OCI-LY7 (cell line): ENCODE results near the gene GPSM3. TPM values are rescaled to one million over a fixed set of nuclear protein-coding genes. Genes with fewer than 3 reads are reported as not detected.

Experiments
- BruUV-seq: library from RNA; stranded (reverse); fragments of 400-500 nt; replicated peaks from 2 replicates; lab custom pipeline; 2021; lab: Mats Ljungman, UMichigan
- CTCF ChIA-PET: fragments of 300-600 bp; sonication (Branson Sonifier 250); formaldehyde crosslinking; loops from one replicate; lab custom pipeline; 2022; ENCODE audit warnings: antibody characterized with exemption; ENCODE audit not compliant: unreplicated experiment; lab: Charles Lee
- POLR2A ChIA-PET: fragments of 300-600 bp; sonication (Branson Sonifier 250); formaldehyde crosslinking; loops from one replicate; lab custom pipeline; 2022; ENCODE audit warnings: antibody characterized with exemption; lab: Charles Lee
- DNase-seq: peaks from one replicate; pipeline ENCODE4 v3.0.0-alpha.2; 2015; ENCODE audit warnings: low spot score
- H2AFZ ChIP-seq: fragments of 200-600 bp; sonication (generic), shearing (Covaris generic); 2 replicates; pipeline ENCODE4 v1.6.1; 2014; ENCODE audit warnings: mild to moderate bottlenecking, antibody characterized with exemption, low read length, moderate library complexity
- H3K27ac ChIP-seq: fragments of 200-600 bp; sonication (generic); 2 replicates; pipeline ENCODE4 v1.5.1; 2014; ENCODE audit warnings: mixed run types, low read depth, mild to moderate bottlenecking, moderate library complexity, low read length, inconsistent platforms; ENCODE audit not compliant: poor library complexity, severe bottlenecking
- H3K36me3 ChIP-seq: fragments of 200-600 bp; sonication (generic); 2 replicates; pipeline ENCODE4 v1.6.1; 2014; ENCODE audit warnings: mild to moderate bottlenecking, antibody characterized with exemption, low read length, moderate library complexity, mixed read lengths; ENCODE audit not compliant: insufficient read depth
- H3K4me1 ChIP-seq: fragments of 200-600 bp; sonication (generic); 2 replicates; pipeline ENCODE4 v1.5.1; 2014; ENCODE audit warnings: mild to moderate bottlenecking, low read length; ENCODE audit not compliant: insufficient read depth, poor library complexity, severe bottlenecking
- H3K4me2 ChIP-seq: fragments of 200-600 bp; sonication (generic); 2 replicates; pipeline ENCODE4 v1.6.1; 2014; ENCODE audit warnings: mild to moderate bottlenecking, low read length
- H3K4me3 ChIP-seq: fragments of 200-600 bp; sonication (generic); 2 replicates; pipeline ENCODE4 v1.5.1; 2014; ENCODE audit warnings: mild to moderate bottlenecking, low read depth, low read length; ENCODE audit not compliant: poor library complexity, severe bottlenecking
- H3K79me2 ChIP-seq: fragments of 200-600 bp; sonication (generic); 2 replicates; pipeline ENCODE4 v1.6.1; 2016; ENCODE audit warnings: low read depth, mild to moderate bottlenecking, low read length, moderate library complexity, mixed read lengths; ENCODE audit not compliant: insufficient read depth
- H3K9me2 ChIP-seq: fragments of 200-600 bp; sonication (generic); 2 replicates; pipeline ENCODE4 v1.6.1; 2016; ENCODE audit warnings: mild to moderate bottlenecking, low read length, mixed read lengths; ENCODE audit not compliant: insufficient read depth
- H3K9me3 ChIP-seq: fragments of 200-600 bp; sonication (generic); 2 replicates; pipeline ENCODE4 v1.6.1; 2014; ENCODE audit warnings: mild to moderate bottlenecking, mixed run types, low read length, mixed read lengths
- H4K20me1 ChIP-seq: fragments of 200-600 bp; sonication (generic); 2 replicates; pipeline ENCODE4 v1.6.1; 2014; ENCODE audit warnings: mild to moderate bottlenecking, antibody characterized with exemption, low read length, moderate library complexity, mixed read lengths; ENCODE audit not compliant: insufficient read depth
- CTCF ChIP-seq: fragments of 200-600 bp; sonication (generic); conservative IDR thresholded peaks from 2 replicates; pipeline ENCODE4 v1.5.1; 2014; ENCODE audit warnings: mild to moderate bottlenecking, antibody characterized with exemption, low read length, moderate library complexity, mixed read lengths
- EZH2phosphoT487 ChIP-seq: fragments of 200-600 bp; sonication (generic); IDR thresholded peaks from 2 replicates; pipeline ENCODE4 v1.6.1; 2018; ENCODE audit warnings: low read depth, borderline replicate concordance, mild to moderate bottlenecking, mixed run types, antibody characterized with exemption, low read length, moderate library complexity, mixed read lengths
- intact Hi-C: fragments of 100-400 bp; cut with micrococcal nuclease; formaldehyde crosslinking; loops from one replicate; pipeline ENCODE4 v1.10.0; 2022; ENCODE audit not compliant: unreplicated experiment
- total RNA-seq, 2 experiments: library from RNA; depleted of rRNA in 1 of 2; stranded (reverse); fragments of >200 nt in 1 of 2; shearing (Covaris generic) in 1 of 2; gene quantifications; 2 replicates each; pipeline ENCODE4 v1.2.3, GENCODE V29; 2014 to 2022

GPSM3 gene
- total RNA-seq, 2 experiments from 2014 or later, result 94.4 to 100 TPM

- DNase-seq, result peak; percentile 12
- Histone ChIP-seq H3K4me2 (peak overlapping the region; percentile 56), H3K9me3 (no peaks in the 10 kb centered on the region), H3K36me3 (no peaks in the 10 kb centered on the region), H2AFZ (peak overlapping the region; percentile 21; the same call in 1 of the 2 replicates), H3K79me2 (no peaks in the 10 kb centered on the region), H3K27ac (no peak overlapping the region), H3K4me3 (no peak overlapping the region), H4K20me1 (no peaks in the 10 kb centered on the region), H3K9me2 (no peaks in the 10 kb centered on the region), H3K4me1 (peaks cover 58% of the 10 kb centered on the region)
- TF ChIP-seq CTCF (no peak), EZH2phosphoT487 (no peak)
- CTCF ChIA-PET, result no interaction called here
- no TSS peak for BruUV-seq
- intact Hi-C loops, result no loop called here
- POLR2A ChIA-PET, result interaction anchor here (0.6 kb wide), 1 partner anchor 15 kb away, joined by 3 read pairs; no protein-coding TSS in a partner anchor
These were observed 30.1 kb upstream of the GPSM3 start for GRCh38 chr6:32222333-32223230.

GRCh38 chr6:32220021-32220420 lies 27.6 kb upstream of the GPSM3 start:
- CTCF ChIA-PET, result no interaction called here
- Histone ChIP-seq H3K27ac (no peak overlapping the region), H3K36me3 (no peaks in the 10 kb centered on the region), H3K4me2 (no peak overlapping the region), H2AFZ (no peak overlapping the region), H3K4me3 (no peak overlapping the region), H3K9me3 (no peaks in the 10 kb centered on the region), H3K4me1 (peaks cover 48% of the 10 kb centered on the region), H3K9me2 (no peaks in the 10 kb centered on the region), H3K79me2 (no peaks in the 10 kb centered on the region), H4K20me1 (no peaks in the 10 kb centered on the region)
- intact Hi-C loops, result no loop called here
- no peak for TF ChIP-seq CTCF
- no peak for TF ChIP-seq EZH2phosphoT487
- POLR2A ChIA-PET, result no interaction called here
- no peak for DNase-seq
- no TSS peak for BruUV-seq

DNA sequence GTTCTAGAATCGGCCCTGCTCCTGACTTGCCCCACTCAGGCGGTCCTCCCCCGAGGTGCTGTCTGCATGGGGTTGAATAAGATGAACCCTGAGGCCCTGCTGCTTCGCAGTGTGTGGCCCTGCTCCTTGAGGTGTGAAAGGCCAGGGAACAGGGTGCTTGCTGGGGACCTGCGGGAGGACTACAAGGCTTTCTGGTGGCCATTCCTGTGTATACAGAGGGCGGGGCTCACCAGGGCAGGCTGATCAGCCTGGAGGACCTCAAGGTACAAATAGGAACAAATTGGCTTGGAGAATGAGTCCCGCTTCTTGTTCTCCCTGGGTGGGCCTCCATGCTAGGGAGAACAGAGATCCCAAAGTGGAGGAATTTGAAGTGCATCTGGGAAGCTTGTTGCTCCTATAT lies 25.7 kb upstream of the GPSM3 start:
- BruUV-seq, result no TSS peak
- no peaks in the 10 kb centered on the region for H3K9me3 ChIP-seq
- DNase-seq, result no peak
- no peak overlapping the region for H3K4me3 ChIP-seq
- H3K36me3 ChIP-seq, result no peaks in the 10 kb centered on the region
- no peak overlapping the region for H3K27ac ChIP-seq
- no peaks in the 10 kb centered on the region for H3K79me2 ChIP-seq
- POLR2A ChIA-PET, result no interaction called here
- H3K9me2 ChIP-seq, result no peaks in the 10 kb centered on the region
- TF ChIP-seq CTCF, result no peak
- no peak for TF ChIP-seq EZH2phosphoT487
- no peak overlapping the region for H2AFZ ChIP-seq
- peaks cover 30% of the 10 kb centered on the region for H3K4me1 ChIP-seq
- no peaks in the 10 kb centered on the region for H4K20me1 ChIP-seq
- CTCF ChIA-PET, result no interaction called here
- H3K4me2 ChIP-seq, result no peak overlapping the region
- intact Hi-C loops, result no loop called here
